GM12801 (cell line): ENCODE measurements around the gene FLT1.

ENCODE experiments used
- CTCF ChIP-seq: IDR thresholded peaks from one replicate; pipeline ENCODE4 v1.5.1; 2011; ENCODE audit warnings: control low read depth; ENCODE audit not compliant: insufficient read length; ENCODE audit errors: extremely low read depth

The FLT1 gene

GRCh38 chr13:28475916-28476725 lies 18.8 kb downstream of the FLT1 start:
- TF ChIP-seq CTCF, result no peak

- TF ChIP-seq CTCF, result no peak
Observed at GRCh38 chr13:28474491-28475134, 20.3 kb downstream of the FLT1 start.

- TF ChIP-seq CTCF, result no peak
Observed at GRCh38 chr13:28473044-28473443, 21.9 kb downstream of the FLT1 start.

GRCh38 chr13:28471421-28471820 lies 23.5 kb downstream of the FLT1 start:
- TF ChIP-seq CTCF, result no peak

GRCh38 chr13:28470296-28470695 lies 24.6 kb downstream of the FLT1 start:
- TF ChIP-seq CTCF, result no peak

GRCh38 chr13:28469316-28469715 lies 25.6 kb downstream of the FLT1 start:
- TF ChIP-seq CTCF, result no peak

- TF ChIP-seq CTCF, result no peak
Observed at GRCh38 chr13:28468023-28468915, 26.7 kb downstream of the FLT1 start.
